ENCODE data around the gene ATP8A2. TPM values are rescaled to one million over a fixed set of nuclear protein-coding genes. Genes with fewer than 3 reads are reported as not detected.

The ATP8A2 gene
- total RNA-seq, 2 experiments from 2014 or later, result 0.92 to 0.94 TPM

- Mint-ChIP-seq H3K36me3 (ENCODE audit: low read depth) (no peaks in the 10 kb centered on the region), H3K4me3 (no peak overlapping the region), H3K27ac (no peak overlapping the region), H3K9me3 (no peaks in the 10 kb centered on the region), H3K27me3 (peaks cover 3% of the 10 kb centered on the region), H3K4me1 (ENCODE audit: low read depth) (no peaks in the 10 kb centered on the region)
- intact Hi-C loops (cut with micrococcal nuclease), result no loop called here
- ChIA-PET CTCF (interaction anchor here (2.3 kb wide), 1 partner anchor 9 kb away, joined by 9 read pairs; no protein-coding TSS in a partner anchor), POLR2A (interaction anchor here (0.9 kb wide), 1 partner anchor 16 kb away, joined by 3 read pairs; no protein-coding TSS in a partner anchor)
- ATAC-seq (no peak), DNase-seq (no peak)
- no peak for TF ChIP-seq CTCF (IDR thresholded peaks at IDR 0.05)
Measured at GRCh38 chr13:25659091-25659795, 287.5 kb downstream of the ATP8A2 start.

- POLR2A ChIA-PET, result no interaction called here
- no peak for ATAC-seq
- intact Hi-C loops (cut with micrococcal nuclease), result no loop called here
- CTCF ChIA-PET, result interaction anchor here (1.1 kb wide), 1 partner anchor 86 kb away, joined by 3 read pairs; no protein-coding TSS in a partner anchor
- Mint-ChIP-seq H3K36me3 (ENCODE audit: low read depth) (no peaks in the 10 kb centered on the region), H3K27me3 (peaks cover 3% of the 10 kb centered on the region), H3K9me3 (no peaks in the 10 kb centered on the region), H3K4me1 (ENCODE audit: low read depth) (no peaks in the 10 kb centered on the region), H3K27ac (no peak overlapping the region), H3K4me3 (no peak overlapping the region)
- no peak for TF ChIP-seq CTCF (IDR thresholded peaks at IDR 0.05)
- DNase-seq, result no peak
Measured at GRCh38 chr13:25660996-25661395, 289.2 kb downstream of the ATP8A2 start.

GRCh38 chr13:25662516-25662915, 290.7 kb downstream of the ATP8A2 start:
- ChIA-PET POLR2A (no interaction called here), CTCF (no interaction called here)
- ATAC-seq, result no peak
- Mint-ChIP-seq H3K4me1 (ENCODE audit: low read depth) (no peaks in the 10 kb centered on the region), H3K4me3 (no peak overlapping the region), H3K27me3 (peaks cover 3% of the 10 kb centered on the region), H3K27ac (no peak overlapping the region), H3K36me3 (ENCODE audit: low read depth) (no peaks in the 10 kb centered on the region), H3K9me3 (no peaks in the 10 kb centered on the region)
- no peak for DNase-seq
- intact Hi-C loops (cut with micrococcal nuclease), result no loop called here
- no peak for TF ChIP-seq CTCF (IDR thresholded peaks at IDR 0.05)

GRCh38 chr13:25668345-25668744, 296.6 kb downstream of the ATP8A2 start:
- Mint-ChIP-seq H3K27me3 (peaks cover 3% of the 10 kb centered on the region), H3K4me3 (no peak overlapping the region), H3K4me1 (ENCODE audit: low read depth) (no peaks in the 10 kb centered on the region), H3K27ac (no peak overlapping the region), H3K9me3 (peaks cover 13% of the 10 kb centered on the region), H3K36me3 (ENCODE audit: low read depth) (peaks cover 1% of the 10 kb centered on the region)
- no peak for TF ChIP-seq CTCF (IDR thresholded peaks at IDR 0.05)
- ChIA-PET POLR2A (no interaction called here), CTCF (no interaction called here)
- intact Hi-C loops (cut with micrococcal nuclease), result no loop called here
- ATAC-seq (no peak), DNase-seq (no peak)

GRCh38 chr13:25673711-25674110, 301.9 kb downstream of the ATP8A2 start:
- Mint-ChIP-seq H3K9me3 (peaks cover 7% of the 10 kb centered on the region), H3K27me3 (peaks cover 2% of the 10 kb centered on the region), H3K4me3 (no peak overlapping the region), H3K27ac (no peak overlapping the region), H3K4me1 (ENCODE audit: low read depth) (no peaks in the 10 kb centered on the region), H3K36me3 (ENCODE audit: low read depth) (peaks cover 1% of the 10 kb centered on the region)
- ChIA-PET POLR2A (no interaction called here), CTCF (no interaction called here)
- TF ChIP-seq CTCF (IDR thresholded peaks at IDR 0.05), result no peak
- DNase-seq, result no peak
- no peak for ATAC-seq
- intact Hi-C loops (cut with micrococcal nuclease), result no loop called here
